ENCODE results near the gene ETV5. TPM values are rescaled to one million over a fixed set of nuclear protein-coding genes. Genes with fewer than 3 reads are reported as not detected.

ETV5 gene
- total and polyA plus RNA-seq, 2 of the 4 experiments (the other 2 are of a cell fraction) = 15.7 to 20.1 TPM

GRCh38 chr3:186049001-186049400, 59.9 kb downstream of the ETV5 start:
- ATAC-seq (ENCODE audit: low read depth) = no peak
- H4K8ac ChIP-seq (ENCODE audit: low read depth in 2 of 2, low read length in 2 of 2) = no peak overlapping the region
- H2BK15ac ChIP-seq (ENCODE audit: low read depth, low read length) = no peak overlapping the region
- H3K23ac ChIP-seq (ENCODE audit: low read depth, low read length) = no peak overlapping the region
- no peaks in the 10 kb centered on the region for H3K27me3 ChIP-seq (ENCODE audit: control insufficient read depth, insufficient read depth, low read length)
- H2AFZ ChIP-seq (replicated peaks; ENCODE audit: low read length, poor library complexity) = no peak overlapping the region
- peaks cover 0 to 5% of the 10 kb centered on the region in 2 experiments; a peak in 1 of 4 replicates for H3K79me1 ChIP-seq (ENCODE audit: low read depth in 1 of 2, low read length in 2 of 2)
- H3K4me2 ChIP-seq (ENCODE audit: low read depth, low read length) = no peak overlapping the region
- BruUV-seq (replicated peaks) = no TSS peak
- no peak overlapping the region for H3K14ac ChIP-seq (replicated peaks; ENCODE audit: low read depth, low read length)
- intact Hi-C loops (cut with micrococcal nuclease) = no loop called here
- H3K36me3 ChIP-seq (ENCODE audit: control insufficient read depth, insufficient read depth, low read length) = peaks cover 28% of the 10 kb centered on the region
- H2BK5ac ChIP-seq (ENCODE audit: low read depth, low read length, poor library complexity, severe bottlenecking) = no peak overlapping the region
- no peak overlapping the region for H3K4ac ChIP-seq (ENCODE audit: low read depth, low read length)
- in situ Hi-C loops (cut with MboI; ENCODE audit: low sequenced_read_pairs) = no loop called here
- H3K9ac ChIP-seq (ENCODE audit: low read depth, low read length) = no peak overlapping the region
- CTCF ChIA-PET = no interaction called here
- no peak overlapping the region for H3K27ac ChIP-seq (ENCODE audit: insufficient read depth, low read length)
- H4K91ac ChIP-seq (ENCODE audit: insufficient read depth, low read depth, low read length) = no peak overlapping the region
- 100% methylated on average over 3 of the region's 4 CpGs; no CpG with 5 or more reads in 1 of the 2 experiments for WGBS, 2 experiments (ENCODE audit: extremely low coverage in 2 of 2, insufficient read length in 1 of 2)
- no peak overlapping the region for H2BK20ac ChIP-seq (ENCODE audit: low read depth, low read length)
- POLR2A ChIA-PET (ENCODE audit: unreplicated experiment) = no interaction called here
- no peak for DNase-seq
- peaks cover 2% of the 10 kb centered on the region; the same call in 1 of the 2 replicates for H3K9me1 ChIP-seq (ENCODE audit: insufficient read depth, low read length)
- H3K56ac ChIP-seq (ENCODE audit: extremely low read depth, insufficient read depth, low read length) = no peak overlapping the region
- no peak overlapping the region for H3K18ac ChIP-seq (ENCODE audit: low read depth, low read length)
- no peaks in the 10 kb centered on the region for H4K20me1 ChIP-seq (ENCODE audit: insufficient read depth, low read length)
- H3K4me1 ChIP-seq (ENCODE audit: control insufficient read depth, insufficient read depth, low read length) = peaks cover 4% of the 10 kb centered on the region; the same call in 1 of the 2 replicates
- no peak overlapping the region for H2AK9ac ChIP-seq (replicated peaks; ENCODE audit: low read depth, low read length, poor library complexity)
- no peak overlapping the region for H2AK5ac ChIP-seq (ENCODE audit: low read depth, low read length)
- H3K9me3 ChIP-seq (ENCODE audit: control insufficient read depth, insufficient read depth, low read length) = no peaks in the 10 kb centered on the region
- TF ChIP-seq ELK1 (IDR thresholded peaks at IDR 0.05; ENCODE audit: borderline replicate concordance, low read depth, low read length) = no peak
- TF ChIP-seq MXI1 (IDR thresholded peaks at IDR 0.05; ENCODE audit: borderline replicate concordance, low read depth, low read length) = no peak
- no peak for TF ChIP-seq SMC3 (IDR thresholded peaks at IDR 0.05; ENCODE audit: low read depth, low read length)
- TF ChIP-seq POLR2A (IDR thresholded peaks at IDR 0.05; ENCODE audit: low read depth, low read length) = no peak
- H3K4me3 ChIP-seq (ENCODE audit: insufficient read depth, low read depth, low read length) = no peak overlapping the region
- no peak overlapping the region for H4K5ac ChIP-seq (ENCODE audit: low read depth, low read length)
- dilution Hi-C loops (cut with HindIII; ENCODE audit: low sequenced_read_pairs, unreplicated experiment) = no loop called here
- H2BK120ac ChIP-seq (ENCODE audit: low read depth, low read length) = no peak overlapping the region

Measured in IMR-90 (cell line).